ENCODE data around the gene SF3B6.

GRCh38 chr2:24086241-24086640 is 10.1 kb upstream of the SF3B6 start:
- TF ChIP-seq, protein P1, sequence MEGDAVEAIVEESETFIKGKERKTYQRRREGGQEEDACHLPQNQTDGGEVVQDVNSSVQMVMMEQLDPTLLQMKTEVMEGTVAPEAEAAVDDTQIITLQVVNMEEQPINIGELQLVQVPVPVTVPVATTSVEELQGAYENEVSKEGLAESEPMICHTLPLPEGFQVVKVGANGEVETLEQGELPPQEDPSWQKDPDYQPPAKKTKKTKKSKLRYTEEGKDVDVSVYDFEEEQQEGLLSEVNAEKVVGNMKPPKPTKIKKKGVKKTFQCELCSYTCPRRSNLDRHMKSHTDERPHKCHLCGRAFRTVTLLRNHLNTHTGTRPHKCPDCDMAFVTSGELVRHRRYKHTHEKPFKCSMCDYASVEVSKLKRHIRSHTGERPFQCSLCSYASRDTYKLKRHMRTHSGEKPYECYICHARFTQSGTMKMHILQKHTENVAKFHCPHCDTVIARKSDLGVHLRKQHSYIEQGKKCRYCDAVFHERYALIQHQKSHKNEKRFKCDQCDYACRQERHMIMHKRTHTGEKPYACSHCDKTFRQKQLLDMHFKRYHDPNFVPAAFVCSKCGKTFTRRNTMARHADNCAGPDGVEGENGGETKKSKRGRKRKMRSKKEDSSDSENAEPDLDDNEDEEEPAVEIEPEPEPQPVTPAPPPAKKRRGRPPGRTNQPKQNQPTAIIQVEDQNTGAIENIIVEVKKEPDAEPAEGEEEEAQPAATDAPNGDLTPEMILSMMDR (IDR thresholded peaks at IDR 0.05): no peak
- no peak for TF ChIP-seq POLR2A (IDR thresholded peaks at IDR 0.05)
